ENCODE data around the gene IL17B.
"Not testable (repeated sequence)": the region's sequence is repeated elsewhere in the genome, so short reads cannot be mapped to it uniquely, and the experiment has no call there.

Gene IL17B

DNA sequence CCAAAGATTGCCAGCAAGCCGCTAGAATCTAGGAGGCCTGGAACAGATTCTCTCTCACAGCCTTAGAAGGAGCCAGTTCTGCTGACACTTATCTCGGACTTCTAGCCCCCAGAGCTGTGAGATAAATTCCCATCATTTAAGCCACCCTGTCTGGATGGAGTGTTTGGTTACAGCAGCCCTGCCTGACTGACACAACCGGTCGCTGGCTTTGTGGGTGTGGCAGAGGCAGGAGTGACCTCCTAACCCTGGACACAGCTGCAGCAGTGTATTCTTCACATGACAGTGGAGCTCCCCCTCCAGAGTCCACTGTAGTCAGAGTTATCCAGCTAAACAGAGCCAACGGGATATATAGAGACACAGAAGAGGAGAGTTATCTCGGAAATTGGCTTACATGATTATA lies 21.2 kb upstream of the IL17B start:
- no peak for DNase-seq (ENCODE audit: low read depth in 2 of 2)

DNA sequence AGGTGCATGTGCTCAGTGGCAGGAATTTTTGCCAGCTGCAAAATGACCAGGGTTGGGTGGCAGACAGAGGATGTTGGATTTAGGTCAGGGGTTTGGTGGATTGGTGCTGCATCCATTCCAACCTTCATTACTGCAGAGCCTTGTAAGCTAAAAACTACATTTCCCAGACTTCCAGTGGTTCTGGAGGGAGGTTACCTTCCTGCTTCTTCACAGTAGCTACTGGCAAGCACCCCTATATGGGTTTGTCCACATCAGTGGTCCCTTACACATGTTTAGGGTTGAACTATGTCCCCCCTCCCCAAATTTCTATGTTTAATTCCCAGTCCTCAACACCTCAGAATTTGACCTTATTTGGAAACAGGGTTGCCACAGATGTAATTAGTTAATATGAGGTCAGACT lies 20.7 kb upstream of the IL17B start:
- DNase-seq (ENCODE audit: low read depth in 2 of 2), result no peak

DNA sequence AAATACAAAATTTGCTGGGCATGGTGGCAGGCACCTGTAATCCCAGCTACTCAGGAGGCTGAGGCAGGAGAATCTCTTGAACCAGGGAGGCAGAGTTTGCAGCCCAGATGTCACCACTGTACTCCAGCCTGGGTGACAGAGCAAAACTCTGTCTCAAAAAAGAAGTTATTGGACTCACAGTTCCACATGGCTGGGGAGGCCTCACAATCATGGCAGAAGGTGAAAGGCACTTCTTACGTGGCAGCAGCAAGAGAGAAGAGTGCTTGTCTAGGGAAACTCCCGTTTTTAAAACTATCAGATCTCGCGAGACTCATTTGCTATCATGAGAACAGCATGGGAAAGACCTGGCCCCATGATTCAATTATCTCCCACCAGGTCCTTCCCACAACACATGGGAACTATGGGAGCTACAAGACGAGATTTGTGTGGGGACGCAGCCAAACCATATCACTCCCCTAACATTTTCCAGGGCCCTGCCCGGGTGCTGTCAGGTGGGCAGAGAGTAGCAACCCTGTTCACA lies 19.7 kb upstream of the IL17B start:
- DNase-seq (ENCODE audit: low read depth in 2 of 2), result not testable (repeated sequence)

DNA sequence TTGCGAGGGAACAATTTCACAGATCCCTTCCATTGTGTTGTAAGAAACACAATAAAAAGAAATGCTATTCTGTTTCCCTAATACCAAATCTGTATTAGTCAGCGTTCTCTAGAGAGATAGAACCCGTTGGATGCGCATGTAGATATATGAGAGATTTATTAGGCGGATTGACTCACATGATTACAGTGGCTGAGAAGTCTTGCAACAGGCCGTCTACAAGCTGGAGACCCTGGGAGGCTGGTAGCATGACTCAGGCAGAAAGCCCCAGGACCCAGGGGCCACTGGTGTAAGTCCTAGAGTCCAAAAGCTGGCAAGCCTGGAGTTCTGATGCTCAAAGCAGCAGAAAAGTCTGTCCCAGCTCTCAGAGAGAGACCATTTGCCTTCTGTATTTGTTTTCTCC lies 18.4 kb upstream of the IL17B start:
- no peak for DNase-seq (ENCODE audit: low read depth in 2 of 2)

DNA sequence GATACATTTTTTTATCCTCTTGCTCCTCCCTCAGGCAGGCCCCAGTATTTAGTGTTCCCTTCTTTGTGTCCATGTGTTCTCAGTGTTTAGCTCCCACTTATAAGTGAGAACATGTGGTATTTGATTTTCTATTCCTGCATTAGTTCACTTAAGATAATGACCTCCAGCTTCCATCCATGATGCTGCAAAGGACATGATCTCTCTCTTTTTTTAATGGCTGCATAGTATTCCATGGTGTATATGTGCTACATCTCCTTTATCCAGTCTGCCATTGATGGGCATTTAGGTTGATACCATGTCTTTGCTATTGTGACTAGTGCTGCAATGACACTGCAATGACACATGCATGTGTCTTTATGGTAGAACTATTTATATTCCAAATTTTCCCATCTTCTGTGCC lies 15.9 kb upstream of the IL17B start:
- not testable (repeated sequence) for DNase-seq (ENCODE audit: low read depth in 2 of 2)

DNA sequence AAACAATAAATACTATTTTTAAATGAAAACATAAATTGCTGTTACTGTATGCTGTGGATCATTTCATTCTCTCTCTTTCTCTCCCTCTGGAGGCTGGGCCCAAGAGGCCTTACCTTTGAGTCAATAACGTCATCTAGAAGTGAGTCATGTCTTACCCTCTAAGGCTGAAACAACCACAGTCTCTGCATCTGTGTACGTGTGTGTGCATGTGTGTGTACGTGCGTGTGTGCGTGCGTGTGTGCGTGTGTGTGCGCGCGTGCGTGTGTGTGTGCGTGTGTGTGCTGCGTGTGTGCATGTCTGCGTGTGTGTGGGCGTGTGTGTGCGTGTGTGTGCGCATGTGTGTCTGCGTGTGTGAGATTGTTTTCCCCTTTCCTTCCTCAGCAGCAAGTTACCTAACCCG lies 13.6 kb upstream of the IL17B start:
- DNase-seq (ENCODE audit: low read depth in 2 of 2), result no peak

DNA sequence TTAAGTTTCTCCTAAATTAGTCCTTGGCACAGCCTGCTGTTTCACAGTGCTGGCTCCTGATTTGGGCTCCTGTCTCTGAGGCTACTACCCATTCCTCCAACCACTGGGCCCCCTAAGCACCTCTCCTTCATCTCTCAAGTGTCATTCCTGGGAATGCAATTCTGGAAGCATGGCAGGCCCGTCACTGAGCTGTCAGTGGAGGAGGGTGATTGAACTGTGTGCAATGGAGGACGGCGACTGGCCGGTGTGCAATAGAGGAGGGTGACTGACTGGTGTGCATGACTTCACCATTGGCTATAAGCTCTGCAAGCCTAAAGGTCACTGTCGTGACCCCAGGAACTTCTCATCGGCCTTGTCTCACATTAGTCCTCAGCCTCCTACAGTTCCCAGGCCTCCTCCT lies 12.4 kb upstream of the IL17B start:
- no peak for DNase-seq (ENCODE audit: low read depth in 2 of 2)

DNA sequence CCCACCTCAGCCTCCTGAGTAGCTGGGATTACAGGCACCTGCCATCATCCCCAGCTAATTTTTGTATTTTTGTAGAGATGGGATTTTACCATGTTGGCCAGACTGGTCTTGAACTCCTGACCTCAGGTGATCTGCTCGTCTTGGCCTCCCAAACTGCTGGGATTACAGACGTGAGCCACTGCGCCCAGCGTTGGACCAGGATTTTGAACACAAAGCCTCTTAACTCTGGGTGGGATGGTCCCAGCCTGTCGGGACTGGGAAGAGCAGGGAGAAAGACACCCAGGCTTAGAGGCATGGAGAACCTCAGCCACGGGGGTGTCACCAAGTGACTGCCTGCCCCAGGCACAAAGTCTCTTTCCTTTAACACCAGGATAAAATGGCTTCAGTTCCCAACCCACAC lies 12.0 kb upstream of the IL17B start:
- DNase-seq (ENCODE audit: low read depth in 2 of 2), result not testable (repeated sequence)

DNA sequence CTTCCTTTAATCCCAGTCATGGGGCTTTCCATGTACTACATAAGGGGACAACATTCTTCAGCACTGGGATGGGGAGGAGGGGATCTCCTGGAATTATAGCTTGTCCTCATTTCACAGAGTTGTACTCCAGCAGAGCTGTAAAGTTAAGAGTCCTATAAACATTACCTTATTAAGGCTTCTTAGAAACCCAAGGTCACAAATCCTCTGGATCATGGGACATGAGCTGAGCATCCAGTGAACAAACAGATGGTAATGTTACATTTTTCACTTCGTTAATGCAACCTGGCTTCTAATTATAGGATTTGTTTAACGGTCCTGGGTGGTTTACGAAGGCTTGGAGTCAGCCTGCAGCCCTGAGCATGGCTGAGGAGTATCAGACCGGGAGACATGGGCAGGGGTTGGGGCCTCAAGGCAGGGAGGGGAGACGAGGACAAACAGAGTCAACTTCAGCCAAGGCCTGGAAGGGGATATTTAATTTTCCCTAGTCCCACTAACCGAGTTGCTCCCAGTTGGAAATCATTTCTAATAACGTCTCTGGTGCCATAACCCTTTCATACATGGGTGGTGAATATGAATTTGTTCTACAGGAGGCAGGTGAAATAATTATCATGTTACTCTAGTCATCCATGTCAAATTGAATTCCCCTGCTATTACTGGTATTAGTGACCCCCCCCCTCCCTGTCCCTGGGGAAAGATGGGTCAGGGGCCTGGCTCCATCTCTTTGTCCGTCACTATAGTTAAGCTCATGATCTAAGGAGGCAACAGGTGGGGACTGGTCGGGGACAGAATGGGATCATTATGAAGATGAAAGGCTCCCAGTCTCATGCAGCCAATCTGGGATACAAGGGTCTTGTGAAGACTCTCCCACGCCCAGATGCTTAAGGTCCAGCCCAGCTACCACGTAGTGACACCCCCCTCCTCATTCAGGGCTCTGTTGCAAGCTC lies 10.7 kb upstream of the IL17B start:
- DNase-seq (ENCODE audit: low read depth in 2 of 2), result no peak

DNA sequence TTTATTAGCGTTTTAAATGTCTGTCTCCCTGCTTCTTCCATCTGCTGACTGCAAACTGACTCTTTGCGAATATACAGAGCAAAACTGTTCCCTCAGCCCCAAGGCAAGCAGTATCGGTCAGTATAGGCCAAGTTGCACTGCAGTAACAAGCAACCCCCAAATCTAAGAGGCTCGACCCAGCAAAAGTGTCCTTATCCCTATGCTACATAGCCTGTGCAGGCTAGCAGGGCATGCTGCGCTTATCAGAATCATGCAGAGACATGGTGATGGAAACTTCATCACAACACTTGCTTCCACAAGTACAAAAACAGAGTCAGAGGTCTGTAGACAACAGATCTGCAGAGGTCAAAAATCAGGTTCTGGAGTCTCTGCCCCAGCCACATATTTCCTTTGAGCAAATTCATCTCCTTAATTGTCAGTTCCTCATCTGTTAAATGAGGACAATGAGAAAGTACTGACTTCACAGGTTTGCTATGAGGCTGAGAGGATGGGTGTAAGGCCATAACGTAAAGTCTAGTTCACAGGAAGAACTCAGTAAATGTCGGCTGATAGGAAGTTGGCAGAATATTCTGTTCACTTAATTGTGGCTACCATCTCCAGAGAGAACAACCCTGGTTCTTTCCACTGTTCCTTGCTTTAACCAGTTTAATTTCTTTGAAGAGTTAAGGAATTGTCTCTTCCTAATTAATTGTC lies 9.6 kb upstream of the IL17B start:
- DNase-seq (ENCODE audit: low read depth in 2 of 2), result no peak

DNA sequence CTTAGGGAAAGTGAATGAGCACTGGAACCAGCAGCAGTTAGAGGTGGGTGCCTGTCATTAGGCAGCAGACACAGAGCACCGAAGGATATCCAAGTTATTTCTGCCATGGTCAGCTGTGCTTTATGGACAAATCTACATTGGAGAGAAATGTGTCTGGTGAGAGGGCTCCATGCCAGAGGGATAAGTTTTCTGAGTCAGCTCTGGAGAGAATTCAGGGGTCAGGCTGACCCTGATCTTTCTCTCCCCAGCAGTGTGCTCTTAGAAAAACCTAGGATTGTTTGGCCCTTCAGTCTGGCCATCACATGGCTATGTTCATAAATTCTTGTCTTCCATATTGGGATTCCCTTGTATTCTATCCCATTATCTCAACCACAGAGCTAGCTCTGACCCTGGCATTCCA lies 8.9 kb upstream of the IL17B start:
- no peak for DNase-seq (ENCODE audit: low read depth in 2 of 2)

DNA sequence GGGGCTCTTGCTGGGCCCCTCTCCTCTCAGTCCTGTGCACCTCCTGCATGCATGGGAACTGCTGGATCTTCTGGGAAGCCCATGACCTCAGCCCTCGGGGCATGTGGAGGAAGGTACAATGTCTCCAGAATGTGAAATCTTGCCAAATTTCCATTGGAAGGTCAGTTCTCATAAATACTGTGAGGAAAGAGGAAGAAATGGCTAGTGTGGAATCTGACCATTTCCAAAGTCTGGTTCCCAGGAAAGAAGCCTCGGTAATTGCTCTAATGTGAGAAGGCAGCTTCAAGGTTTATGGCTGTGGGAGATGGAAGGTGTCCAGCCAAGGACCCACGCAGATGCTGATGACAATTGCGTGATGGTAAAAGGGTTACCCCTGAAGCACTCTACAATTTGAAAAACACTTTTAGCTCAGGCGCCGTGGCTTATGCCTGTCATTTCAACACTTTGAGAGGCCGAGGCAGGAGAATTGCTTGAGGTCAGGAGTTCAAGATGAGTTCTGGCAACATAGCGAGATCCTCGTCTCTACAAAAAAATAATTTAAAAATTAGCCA lies 8.1 kb upstream of the IL17B start:
- no peak for DNase-seq (ENCODE audit: low read depth in 2 of 2)

DNA sequence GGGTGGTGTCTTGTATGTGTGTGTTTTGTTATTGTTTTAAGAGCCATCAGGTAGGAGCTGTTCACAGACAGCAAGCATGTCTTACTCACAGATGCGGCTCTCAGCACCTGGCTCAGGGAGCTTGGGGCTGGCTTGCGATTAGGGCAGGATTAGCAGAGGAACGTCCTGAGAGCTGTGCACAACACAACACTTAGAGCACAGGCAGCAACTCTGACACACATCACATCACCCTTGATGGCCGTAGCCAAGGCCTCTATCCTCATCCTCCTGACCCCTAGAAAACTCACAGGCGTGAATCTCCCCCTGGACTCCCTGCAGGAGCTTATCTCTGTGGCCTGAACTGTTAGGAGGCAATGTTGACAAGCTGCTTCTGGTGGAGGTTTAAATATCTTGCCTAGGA lies 7.1 kb upstream of the IL17B start:
- no peak for DNase-seq (ENCODE audit: low read depth in 2 of 2)

DNA sequence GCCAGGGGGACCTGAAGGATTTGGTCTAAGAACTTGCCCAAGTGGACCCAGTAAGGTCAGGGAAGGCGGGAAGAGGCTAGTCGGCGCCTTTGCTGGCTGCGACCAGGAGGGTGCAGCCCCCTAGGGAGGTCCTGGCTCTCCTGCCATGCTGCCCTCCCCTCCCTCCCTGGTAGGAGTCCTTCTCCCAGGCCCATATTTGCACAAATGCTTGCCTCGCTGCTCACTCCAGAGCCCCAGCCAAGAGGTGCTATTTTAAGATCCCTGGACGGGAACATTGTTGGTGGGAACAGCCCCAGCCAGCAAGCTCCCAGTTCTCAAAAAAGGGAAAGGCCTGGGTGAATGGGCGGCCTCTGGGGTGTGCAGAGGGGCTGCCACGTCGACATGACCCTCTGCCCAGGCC lies 4.3 kb upstream of the IL17B start:
- DNase-seq (ENCODE audit: low read depth in 2 of 2), result no peak

DNA sequence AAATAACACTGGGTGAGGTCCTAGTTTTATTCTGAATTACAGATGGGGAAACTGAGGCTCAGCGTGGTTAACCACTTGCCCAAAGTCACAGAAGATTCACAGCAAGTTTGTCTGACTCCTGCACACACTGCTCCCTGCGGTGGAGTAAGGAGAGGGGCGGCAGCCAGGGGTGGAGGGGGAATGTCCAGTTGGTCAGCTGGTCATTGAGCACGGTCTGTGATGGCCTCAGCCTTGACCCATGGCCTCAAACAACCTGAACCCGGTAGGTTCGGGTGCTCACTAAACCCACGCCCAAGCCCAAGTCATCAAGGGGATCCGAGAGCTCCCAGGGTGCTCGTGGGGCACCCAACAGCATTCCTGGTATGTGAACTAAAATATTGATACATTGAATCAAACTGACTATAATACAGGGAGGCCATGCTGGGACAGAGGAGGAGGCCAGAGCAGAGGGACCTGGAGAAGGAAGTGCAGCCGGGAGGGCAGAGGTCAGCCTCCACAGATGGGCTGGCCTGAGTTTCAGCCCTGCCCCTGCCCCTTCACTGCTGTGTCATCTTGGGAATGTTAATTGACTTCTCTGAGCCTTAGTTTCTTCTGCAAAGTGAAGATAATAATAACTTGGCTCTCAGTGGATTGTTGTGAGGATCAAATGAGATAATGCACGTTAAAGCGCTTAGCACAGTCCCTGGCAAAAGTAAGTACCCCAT lies 3.6 kb upstream of the IL17B start:
- DNase-seq (ENCODE audit: low read depth in 2 of 2), result no peak

DNA sequence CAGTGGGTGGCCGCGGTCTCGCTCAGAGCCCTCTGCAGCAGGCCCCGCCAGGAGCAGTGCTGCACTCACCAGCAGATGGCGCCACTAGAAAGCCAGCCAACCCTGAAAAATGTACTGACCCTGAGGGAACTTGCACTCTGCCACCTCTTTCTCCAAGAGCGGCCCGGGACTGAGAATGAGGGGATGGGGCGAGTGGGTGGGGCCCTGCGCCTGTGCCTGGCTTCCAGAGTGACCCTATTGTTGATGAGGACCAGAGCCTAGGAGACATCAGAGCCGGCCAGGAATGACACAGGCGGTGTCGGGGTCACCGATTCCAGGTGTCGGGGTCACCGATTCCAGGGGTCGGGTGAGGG lies 2.9 kb upstream of the IL17B start:
- peak; percentile 66 to 71 for DNase-seq (ENCODE audit: low read depth in 2 of 2)

DNA sequence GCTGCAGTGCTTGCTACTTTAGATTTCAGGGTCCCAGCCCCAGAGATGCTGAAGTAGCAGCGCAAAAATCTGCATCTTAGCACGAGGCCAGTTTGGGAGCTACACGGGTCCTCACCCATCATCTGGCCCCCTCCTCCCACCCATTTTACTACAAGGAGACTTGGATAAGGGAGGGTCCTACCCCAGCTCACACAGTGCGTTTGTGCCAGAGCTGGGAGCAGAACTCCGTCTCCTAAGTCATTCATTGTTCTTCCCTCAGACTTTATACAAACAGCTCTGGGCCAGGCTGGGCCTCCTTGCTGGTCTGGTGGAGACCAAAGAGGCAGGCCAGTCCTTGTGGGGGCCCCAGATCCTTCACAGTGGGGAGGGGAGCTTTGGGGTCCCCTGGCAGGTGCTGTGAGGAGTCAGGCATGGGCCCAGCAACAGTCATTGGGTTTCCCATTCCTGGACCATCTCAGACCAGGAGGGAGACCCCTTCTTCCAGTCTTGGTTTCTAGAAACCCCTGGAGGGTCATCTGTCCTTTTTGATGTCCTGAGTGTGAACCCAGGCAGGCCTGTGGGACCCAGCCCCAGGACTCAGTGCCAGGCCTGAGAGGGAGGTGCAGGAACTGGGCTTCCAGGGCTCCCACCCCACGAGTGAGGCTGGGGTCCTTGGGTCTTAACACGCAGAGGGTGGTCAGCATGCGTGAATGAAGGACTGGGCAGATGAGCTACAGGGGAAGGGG lies 2.3 kb upstream of the IL17B start:
- no peak for DNase-seq (ENCODE audit: low read depth in 2 of 2)

DNA sequence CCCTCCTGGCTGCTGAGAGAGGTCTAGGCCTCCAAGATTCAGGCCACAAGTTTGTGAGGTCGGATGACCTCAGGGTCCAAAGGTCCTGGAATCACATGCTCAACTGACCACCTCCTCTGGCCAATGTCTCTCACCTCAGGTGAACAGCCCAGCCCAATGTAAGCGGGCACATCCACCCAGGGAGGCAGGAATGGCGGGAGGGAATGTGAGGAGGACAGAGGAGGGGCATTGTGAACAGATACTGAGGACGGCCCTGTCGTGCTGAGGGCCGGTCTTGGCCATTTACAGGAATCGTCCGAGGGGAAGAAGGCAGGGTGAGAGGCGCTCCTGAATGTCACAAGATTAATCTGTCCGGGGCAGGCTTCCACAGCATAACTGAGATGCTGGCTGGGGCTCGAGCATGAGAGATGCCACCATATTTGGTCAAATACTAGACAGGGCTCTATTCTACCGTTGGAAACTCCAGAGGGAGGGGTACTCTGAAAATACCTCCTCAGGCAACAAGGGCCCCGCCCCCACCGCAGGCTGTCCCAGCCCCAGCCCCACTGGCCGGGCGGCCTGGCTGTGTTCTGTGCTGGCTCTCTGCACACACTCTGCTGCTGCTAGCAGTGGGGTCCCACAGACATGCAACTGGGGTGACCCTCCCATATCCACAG lies 1.5 kb upstream of the IL17B start:
- DNase-seq (ENCODE audit: low read depth in 2 of 2), result no peak

DNA sequence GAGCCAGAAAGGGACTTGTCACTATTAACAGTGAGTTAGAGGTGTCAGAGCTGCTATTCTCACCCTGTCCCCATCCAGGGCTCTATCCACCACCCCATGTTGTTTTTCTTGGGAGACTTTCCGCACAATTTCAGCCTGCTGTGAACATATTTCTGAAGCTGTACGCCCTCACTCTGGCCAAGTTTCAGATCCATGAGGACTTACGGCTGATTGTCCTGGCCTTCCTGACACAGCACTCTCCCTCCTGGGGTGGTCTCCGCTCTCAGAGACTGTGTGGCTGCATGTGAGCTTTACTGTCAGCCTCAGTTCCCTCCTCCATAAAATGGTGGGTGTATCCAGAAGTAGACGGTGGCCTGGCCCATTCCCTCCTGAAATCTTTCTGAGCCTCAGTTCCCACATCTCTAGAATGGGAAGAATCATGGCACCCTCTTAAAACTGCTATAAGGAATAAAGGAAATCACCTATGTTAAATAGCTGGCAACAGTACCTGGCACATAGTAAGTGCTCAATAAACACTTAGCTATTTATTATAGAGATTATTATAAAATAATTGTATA lies 804 bp upstream of the IL17B start:
- DNase-seq (ENCODE audit: low read depth in 2 of 2), result no peak

DNA sequence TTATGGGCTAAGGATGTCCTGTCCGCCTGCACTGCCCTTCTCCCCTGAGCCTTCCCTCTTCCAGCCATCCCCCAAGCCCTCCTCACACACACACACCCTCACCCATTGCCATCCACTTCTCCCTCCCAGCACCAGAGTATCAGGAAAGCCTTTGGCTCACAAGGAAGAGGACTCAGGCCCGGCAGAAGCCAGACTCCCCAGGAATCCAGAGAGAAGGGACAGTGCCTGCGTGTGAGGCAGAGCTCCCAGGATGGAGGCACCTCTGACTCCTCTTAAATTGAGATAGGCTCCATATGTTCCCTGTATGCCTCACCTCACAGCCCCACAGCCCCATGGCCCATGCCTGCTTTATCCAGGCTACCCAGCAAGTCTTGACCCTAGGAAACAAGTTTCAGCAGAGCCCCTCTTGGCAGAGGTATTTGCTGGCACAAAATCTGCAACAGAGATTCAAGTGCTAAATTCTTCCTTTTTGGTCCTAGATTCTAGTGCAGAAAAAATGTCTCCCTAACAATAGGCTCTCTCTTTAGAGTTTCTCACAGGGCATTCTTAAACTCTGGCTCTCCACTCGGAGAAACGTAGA lies 761 bp downstream of the IL17B start:
- DNase-seq (ENCODE audit: low read depth in 2 of 2), result no peak
